NCI-H82 (cell line): ENCODE measurements around the gene PARP8.
"Not testable (repeated sequence)": the region's sequence is repeated elsewhere in the genome, so short reads cannot be mapped to it uniquely, and the experiment has no call there.

Experiments
- DNase-seq: peaks from one replicate; lab custom pipeline; 2025; lab: John Stamatoyannopoulos, UW

Gene PARP8

DNA sequence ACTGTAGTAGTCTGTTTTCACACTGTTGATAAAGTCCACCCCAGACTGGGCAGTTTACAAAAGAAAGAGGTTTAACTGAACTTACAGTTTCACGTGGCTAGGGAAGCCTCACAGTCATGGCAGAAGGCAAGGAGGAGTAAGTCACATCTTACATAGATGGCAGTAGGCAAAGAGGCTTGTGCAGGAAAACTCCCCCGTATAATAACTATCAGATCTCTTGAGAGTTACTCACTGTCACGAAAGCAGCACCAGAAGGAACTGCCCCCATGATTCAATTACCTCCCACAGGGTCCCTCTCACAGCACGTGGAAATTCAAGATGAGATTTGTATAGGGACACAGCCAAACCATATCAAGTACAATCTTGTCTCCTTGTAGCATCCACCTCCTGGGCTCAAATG is 21.1 kb downstream of the PARP8 start:
- DNase-seq: no peak

DNA sequence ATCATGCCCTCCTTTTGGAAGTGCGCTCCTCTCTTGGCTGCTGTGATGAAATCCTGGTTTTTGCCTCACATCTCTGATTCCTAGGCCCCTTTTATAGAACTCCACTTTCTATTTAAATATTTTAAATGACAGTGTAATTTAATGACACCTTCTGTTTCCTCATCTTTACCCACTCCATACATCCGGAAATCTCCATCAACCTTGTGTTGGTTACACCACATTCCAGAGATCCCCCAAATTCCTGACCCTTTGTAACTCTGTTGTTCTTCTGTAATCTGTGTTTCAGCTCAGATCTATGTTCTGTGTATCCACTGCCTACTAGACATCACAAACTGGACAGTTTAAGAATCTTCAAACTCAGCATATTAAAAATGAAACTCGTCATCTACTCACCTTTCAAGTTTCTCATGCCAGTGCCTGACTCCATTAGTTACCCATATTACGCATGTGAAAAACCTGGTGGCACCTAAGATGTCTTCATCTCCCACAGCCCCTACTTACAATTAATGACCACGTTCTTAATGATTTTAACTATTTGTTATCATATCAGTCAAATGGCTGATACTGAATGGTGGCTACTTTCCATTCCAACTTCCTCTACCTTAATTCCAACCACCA is 25.1 kb downstream of the PARP8 start:
- no peak for DNase-seq

DNA sequence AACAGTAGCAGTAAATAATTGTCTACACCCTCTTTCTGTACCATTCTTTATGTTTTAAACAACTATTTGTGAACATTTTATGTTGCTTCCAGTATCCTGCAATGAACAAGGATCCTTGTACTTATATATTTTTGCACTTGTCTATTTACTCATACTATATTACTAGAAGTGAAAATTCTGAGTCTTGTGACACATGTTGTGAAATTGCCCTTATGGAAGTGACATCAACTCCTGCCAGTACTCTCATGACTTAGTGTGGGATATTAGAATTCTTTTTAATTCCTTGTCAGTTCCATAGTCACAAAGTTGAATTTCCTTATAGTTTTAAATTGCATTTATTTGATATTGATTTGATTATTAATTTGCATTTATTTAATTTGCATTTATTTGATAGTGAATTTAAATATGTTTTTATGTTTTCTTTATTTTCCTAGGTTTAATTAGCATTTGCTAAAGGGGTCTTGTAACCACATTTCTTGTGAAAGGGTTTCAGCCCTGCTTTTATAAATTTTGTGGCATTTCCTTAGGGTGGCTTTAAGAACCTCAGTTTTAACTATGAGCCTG is 27.7 kb downstream of the PARP8 start:
- DNase-seq: no peak

- DNase-seq: not testable (repeated sequence)
These were observed 28.2 kb downstream of the PARP8 start for GRCh38 chr5:50694626-50695025.

DNA sequence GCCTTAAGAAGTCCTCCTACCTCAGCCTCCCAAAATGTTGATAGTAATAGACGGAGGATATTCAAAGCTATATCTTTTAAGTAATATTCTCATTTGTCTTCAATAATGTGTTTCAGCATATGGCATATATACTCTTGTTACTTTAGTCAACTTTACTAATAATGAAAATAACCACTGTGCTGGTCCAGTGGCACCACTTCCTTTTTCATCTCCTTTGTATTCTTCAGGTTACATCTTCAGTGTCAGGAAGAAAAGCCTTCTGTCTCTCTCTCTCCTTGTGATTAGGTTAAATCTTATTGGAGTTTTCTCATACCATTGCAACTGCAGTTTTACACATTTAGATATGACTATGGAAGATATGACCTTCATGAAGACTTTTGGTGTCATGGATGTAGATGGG is 31.3 kb downstream of the PARP8 start:
- DNase-seq: no peak

GRCh38 chr5:50699737-50700136 is 33.3 kb downstream of the PARP8 start:
- no peak for DNase-seq

GRCh38 chr5:50700706-50701105 is 34.3 kb downstream of the PARP8 start:
- peak; percentile 66 for DNase-seq

- no peak for DNase-seq
These were observed 36.4 kb downstream of the PARP8 start for GRCh38 chr5:50702615-50703366.

GRCh38 chr5:50703367-50703666 is 36.9 kb downstream of the PARP8 start:
- no peak for DNase-seq

- no peak for DNase-seq
These were observed 38.3 kb downstream of the PARP8 start for GRCh38 chr5:50704730-50705129.

- DNase-seq: no peak
These were observed 43.0 kb downstream of the PARP8 start for GRCh38 chr5:50709471-50709870.

GRCh38 chr5:50710838-50711237 is 44.4 kb downstream of the PARP8 start:
- no peak for DNase-seq

- peak; percentile 39 for DNase-seq
These were observed 44.8 kb downstream of the PARP8 start for GRCh38 chr5:50711280-50711679.

DNA sequence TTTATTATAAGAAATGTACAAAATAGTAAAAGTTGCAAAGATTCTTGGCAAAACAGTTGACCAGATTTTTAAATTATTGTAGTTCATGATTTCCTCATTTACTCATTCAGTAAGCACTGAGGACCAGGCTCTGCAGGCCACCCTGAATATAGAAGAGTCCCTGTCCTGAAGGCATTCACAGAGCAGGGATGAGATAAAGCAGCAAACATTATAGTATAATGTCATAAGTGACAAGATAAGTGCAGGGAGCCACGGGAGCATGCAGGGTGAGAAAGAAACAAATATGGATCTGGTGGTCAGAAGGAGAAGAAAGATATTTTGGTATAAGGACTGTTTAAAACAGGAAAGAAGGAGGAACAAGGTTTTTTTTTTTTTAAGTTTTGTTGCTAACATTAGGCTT is 46.0 kb downstream of the PARP8 start:
- no peak for DNase-seq

DNA sequence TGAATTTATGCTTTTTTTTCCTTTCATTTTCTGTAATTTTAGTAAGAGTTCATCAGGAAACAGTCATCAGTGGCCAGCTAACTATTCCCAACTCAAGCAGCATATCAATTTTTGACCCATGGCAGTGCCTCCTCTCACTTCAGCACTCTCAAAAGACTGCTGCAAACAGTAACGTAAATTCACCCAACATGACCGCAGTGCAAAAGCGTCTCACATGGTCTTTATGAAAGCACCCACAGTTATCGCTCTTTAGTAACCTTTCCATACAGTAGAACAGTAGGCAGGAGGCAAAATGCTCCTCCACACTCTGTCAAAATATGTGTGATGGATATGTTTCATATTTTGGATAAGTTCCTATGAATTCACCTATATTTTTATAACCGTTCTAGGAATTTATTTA is 48.6 kb downstream of the PARP8 start:
- no peak for DNase-seq

DNA sequence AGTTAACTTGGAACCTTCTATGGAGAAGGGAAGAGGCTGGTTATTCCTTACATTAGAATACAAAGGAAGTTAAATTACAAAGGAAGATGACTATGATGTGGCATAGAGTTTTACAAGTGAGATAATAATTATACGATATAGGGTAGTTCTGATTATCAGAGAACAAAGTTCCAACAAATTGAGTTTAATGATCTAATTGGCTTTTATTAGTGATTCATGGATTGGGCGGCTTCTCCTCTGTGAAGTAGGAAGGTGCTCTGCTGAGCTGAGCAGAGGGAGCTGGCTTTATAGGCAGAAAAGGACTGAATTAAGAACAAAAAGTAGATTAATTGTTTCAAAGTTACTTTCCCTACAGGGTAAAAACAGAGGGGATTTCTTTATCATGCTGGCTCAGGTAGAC is 49.7 kb downstream of the PARP8 start:
- no peak for DNase-seq

GRCh38 chr5:50717651-50718050 is 51.2 kb downstream of the PARP8 start:
- DNase-seq: no peak

GRCh38 chr5:50720061-50720710 is 53.7 kb downstream of the PARP8 start:
- no peak for DNase-seq

- DNase-seq: no peak
These were observed 55.8 kb downstream of the PARP8 start for GRCh38 chr5:50722223-50722622.

GRCh38 chr5:50724262-50724661 is 57.8 kb downstream of the PARP8 start:
- no peak for DNase-seq

GRCh38 chr5:50725800-50726474 is 59.5 kb downstream of the PARP8 start:
- DNase-seq: no peak

DNA sequence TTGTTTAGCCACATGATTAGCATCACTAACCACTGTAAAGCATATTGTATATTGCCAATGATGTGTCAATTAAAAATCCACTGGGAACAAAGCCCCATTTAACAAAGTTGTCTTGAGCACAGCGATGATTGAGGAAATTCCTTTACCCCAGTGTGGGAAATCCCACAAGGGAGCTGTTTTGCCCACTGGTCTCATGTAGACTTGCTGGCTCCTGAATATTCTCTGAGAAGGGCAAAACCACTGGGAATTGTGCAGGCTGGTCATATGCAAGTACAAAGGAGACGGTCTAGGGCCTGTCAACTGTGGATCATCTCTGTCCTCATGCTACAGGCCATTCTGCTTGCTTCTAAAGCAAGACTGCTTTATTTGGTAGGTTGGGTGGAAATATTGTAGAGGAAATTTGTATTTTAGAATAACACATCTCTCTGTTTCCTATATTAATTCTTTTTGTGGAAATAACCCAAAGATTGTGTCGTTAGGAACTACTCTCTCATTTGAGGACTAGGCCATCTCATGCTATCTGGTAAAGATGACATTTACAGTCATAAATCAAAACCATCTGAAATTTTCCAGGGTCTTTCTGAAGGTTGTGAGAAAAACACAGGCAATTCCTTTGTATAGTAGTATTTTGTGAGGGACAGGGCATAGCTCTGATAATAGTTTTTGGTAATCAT is 60.2 kb downstream of the PARP8 start:
- DNase-seq: no peak
